ENCODE measurements around the gene CCDC178. TPM values are rescaled to one million over a fixed set of nuclear protein-coding genes. Genes with fewer than 3 reads are reported as not detected.
A peak's percentile ranks its signal among the peaks of the same experiment; 100 is the strongest.
"Not testable (repeated sequence)": the region's sequence is repeated elsewhere in the genome, so short reads cannot be mapped to it uniquely, and the experiment has no call there.

CCDC178 gene
- total RNA-seq, 2 donors from 2014 or later, result 0.33 to 9.9 TPM

DNA sequence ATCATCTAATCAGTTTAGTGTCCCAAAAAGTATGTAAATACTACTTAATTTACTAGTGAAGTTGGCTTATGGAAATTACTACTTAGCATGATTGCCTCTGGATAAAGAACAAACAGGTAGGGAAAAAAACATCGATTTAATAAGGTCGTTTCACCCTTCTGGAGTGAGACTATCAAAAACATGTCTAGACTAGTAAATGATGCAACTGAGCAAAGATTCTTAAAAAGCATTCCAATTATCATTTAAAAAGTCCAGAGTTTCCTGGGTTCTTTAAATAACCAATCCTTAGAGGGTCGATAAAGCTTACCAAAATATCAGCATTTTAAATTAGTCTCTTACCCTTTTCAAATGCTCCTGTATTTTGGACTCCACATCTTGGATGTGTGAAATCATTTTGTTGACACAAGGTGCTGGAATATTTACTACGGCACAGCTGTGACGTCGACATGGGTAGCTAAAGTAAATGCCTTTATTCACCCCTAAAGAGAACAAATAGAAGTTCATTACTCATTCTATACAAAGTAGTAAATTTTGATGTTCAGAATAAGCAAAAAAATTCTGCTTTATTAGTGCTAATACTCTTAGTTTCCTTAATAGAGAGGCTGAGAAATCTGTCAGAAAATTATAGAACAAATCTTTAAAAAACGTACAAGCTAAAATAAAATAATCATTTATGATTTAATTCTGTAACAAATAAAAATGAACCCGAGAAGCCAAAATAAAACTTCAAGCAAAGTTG, 70.6 kb downstream of the CCDC178 start:
- ATAC-seq (peak; percentile 45), DNase-seq (peak in 3 of 4 donors; percentile 16 to 30 (median 29))

DNA sequence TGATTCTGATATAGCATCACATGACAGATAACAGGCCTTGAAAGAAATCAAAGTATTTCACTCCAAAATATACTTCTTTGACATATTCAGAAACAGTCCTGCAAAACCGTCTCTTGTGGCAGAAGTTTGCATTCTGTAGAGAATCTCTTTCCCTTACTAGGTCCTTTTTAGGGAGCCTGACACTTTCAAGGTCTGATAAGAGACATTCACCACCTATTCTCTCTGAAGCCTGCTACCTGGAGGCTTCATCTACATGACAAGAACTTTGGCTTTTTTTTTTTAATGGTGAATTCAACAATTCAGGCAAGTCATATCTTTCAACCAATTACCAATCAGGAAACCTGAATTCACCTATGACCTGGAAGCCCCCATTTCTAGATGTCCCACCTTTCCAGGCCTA, 83.8 kb downstream of the CCDC178 start:
- no peaks in the 10 kb centered on the region for H3K9me3 ChIP-seq
- no peaks in the 10 kb centered on the region for H3K27me3 ChIP-seq
- no peak for ATAC-seq
- no peaks in the 10 kb centered on the region for H3K4me1 ChIP-seq
- intact Hi-C loops (cut with DNase I), result no loop called here
- no peak overlapping the region for H3K27ac ChIP-seq
- no peak overlapping the region for H3K4me3 ChIP-seq
- 56 to 61% methylated on average over 1 of the region's 1 CpG for WGBS, 2 donors
- DNase-seq, result no peak
- TF ChIP-seq, protein P1, sequence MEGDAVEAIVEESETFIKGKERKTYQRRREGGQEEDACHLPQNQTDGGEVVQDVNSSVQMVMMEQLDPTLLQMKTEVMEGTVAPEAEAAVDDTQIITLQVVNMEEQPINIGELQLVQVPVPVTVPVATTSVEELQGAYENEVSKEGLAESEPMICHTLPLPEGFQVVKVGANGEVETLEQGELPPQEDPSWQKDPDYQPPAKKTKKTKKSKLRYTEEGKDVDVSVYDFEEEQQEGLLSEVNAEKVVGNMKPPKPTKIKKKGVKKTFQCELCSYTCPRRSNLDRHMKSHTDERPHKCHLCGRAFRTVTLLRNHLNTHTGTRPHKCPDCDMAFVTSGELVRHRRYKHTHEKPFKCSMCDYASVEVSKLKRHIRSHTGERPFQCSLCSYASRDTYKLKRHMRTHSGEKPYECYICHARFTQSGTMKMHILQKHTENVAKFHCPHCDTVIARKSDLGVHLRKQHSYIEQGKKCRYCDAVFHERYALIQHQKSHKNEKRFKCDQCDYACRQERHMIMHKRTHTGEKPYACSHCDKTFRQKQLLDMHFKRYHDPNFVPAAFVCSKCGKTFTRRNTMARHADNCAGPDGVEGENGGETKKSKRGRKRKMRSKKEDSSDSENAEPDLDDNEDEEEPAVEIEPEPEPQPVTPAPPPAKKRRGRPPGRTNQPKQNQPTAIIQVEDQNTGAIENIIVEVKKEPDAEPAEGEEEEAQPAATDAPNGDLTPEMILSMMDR (IDR thresholded peaks at IDR 0.05), result no peak
- no peak for TF ChIP-seq POLR2A (IDR thresholded peaks at IDR 0.05)
- no peaks in the 10 kb centered on the region for H3K36me3 ChIP-seq (replicated peaks in 1 of 2; ENCODE audit: insufficient read depth in 1 of 2, low read depth in 2 of 2)

More for the DNA sequence above, 70.6 kb downstream of the CCDC178 start:
- no peak for TF ChIP-seq POLR2A (IDR thresholded peaks at IDR 0.05)
- TF ChIP-seq, protein P1 (IDR thresholded peaks at IDR 0.05), result no peak
- H3K4me3 ChIP-seq, result no peak overlapping the region
- H3K9me3 ChIP-seq, result no peaks in the 10 kb centered on the region
- intact Hi-C loops (cut with DNase I), result no loop called here
- 29 to 33% methylated on average over 8 of the region's 8 CpGs for WGBS, 2 donors
- H3K4me1 ChIP-seq, result peaks cover 7% of the 10 kb centered on the region
- no peak overlapping the region for H3K27ac ChIP-seq
- no peaks in the 10 kb centered on the region for H3K36me3 ChIP-seq (replicated peaks in 1 of 2; ENCODE audit: insufficient read depth in 1 of 2, low read depth in 2 of 2)
- no peaks in the 10 kb centered on the region for H3K27me3 ChIP-seq

DNA sequence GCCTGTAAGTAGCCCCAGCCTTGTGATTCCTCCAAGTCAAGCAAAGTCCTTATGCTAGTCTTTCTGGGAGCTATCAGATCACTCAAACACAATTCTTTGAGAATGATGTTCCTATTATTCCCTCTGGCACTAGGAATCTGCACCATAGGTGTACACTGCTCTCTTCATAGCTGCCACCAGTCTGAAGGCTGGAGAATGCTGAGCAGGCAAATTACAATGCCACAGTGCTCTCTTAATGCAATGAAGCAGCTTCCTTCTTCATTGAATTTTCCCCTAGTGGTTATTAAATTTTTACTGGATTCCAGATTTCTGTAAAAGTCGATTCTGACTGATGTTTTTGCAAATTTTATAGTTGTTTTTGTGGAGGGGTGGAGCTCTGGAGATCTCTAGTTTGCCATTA, 84.8 kb downstream of the CCDC178 start:
- H3K27me3 ChIP-seq, result no peaks in the 10 kb centered on the region
- 53 to 54% methylated on average over 1 of the region's 1 CpG for WGBS, 2 donors
- H3K4me3 ChIP-seq, result no peak overlapping the region
- no peak for DNase-seq
- H3K36me3 ChIP-seq (replicated peaks in 1 of 2; ENCODE audit: insufficient read depth in 1 of 2, low read depth in 2 of 2), result no peaks in the 10 kb centered on the region
- H3K27ac ChIP-seq, result no peak overlapping the region
- H3K4me1 ChIP-seq, result no peaks in the 10 kb centered on the region
- no peak for ATAC-seq
- no peaks in the 10 kb centered on the region for H3K9me3 ChIP-seq
- TF ChIP-seq, protein P1 (IDR thresholded peaks at IDR 0.05), result no peak
- TF ChIP-seq POLR2A (IDR thresholded peaks at IDR 0.05), result no peak
- intact Hi-C loops (cut with DNase I), result no loop called here

DNA sequence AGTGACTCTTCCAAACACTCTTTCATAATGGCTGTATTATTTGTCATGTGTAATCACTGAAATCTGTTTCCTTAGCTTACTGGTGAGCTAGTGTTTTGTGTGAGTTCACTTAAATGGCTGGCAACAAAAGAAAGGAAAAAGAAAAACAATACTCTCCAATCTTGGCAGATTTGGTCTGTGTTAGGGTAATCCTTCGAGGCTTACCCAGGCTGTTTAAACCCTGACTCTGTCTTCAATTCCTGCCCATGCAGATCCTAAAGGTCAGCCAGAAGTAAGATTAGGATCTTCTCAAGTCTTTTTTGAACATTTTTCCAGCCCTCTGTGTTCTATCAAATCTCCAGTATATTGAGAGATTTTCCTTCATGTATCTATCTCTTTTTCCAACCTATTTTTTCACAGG, 85.3 kb downstream of the CCDC178 start:
- H3K4me3 ChIP-seq, result no peak overlapping the region
- H3K27me3 ChIP-seq, result no peaks in the 10 kb centered on the region
- 54 to 64% methylated on average over 1 of the region's 1 CpG for WGBS, 2 donors
- no peaks in the 10 kb centered on the region for H3K9me3 ChIP-seq
- H3K36me3 ChIP-seq (replicated peaks in 1 of 2; ENCODE audit: insufficient read depth in 1 of 2, low read depth in 2 of 2), result no peaks in the 10 kb centered on the region
- no peaks in the 10 kb centered on the region for H3K4me1 ChIP-seq
- ATAC-seq (no peak), DNase-seq (no peak)
- no peak overlapping the region for H3K27ac ChIP-seq
- intact Hi-C loops (cut with DNase I), result no loop called here
- TF ChIP-seq, protein P1 (IDR thresholded peaks at IDR 0.05), result no peak
- no peak for TF ChIP-seq POLR2A (IDR thresholded peaks at IDR 0.05)

DNA sequence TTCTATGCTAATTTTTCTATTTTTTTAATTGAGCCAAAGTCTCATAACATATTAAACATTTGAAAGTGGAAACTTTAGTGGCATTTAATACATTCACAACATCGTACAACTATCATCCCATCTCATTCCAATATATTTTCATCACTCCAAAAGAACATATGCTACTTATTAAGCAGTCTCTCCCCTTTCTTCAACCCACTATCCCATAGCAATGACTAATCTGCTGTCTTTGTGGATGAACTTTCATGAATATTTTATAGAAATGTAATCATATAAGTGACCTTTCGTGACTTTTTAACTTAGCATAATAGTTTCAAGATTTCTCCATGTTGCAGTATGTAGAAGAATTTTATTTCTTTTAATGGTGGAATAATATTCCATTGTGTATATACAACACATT, 90.3 kb downstream of the CCDC178 start:
- no peak overlapping the region for H3K4me3 ChIP-seq
- H3K9me3 ChIP-seq, result no peaks in the 10 kb centered on the region
- 68 to 82% methylated on average over 2 of the region's 2 CpGs for WGBS, 2 donors
- H3K36me3 ChIP-seq (replicated peaks in 1 of 2; ENCODE audit: insufficient read depth in 1 of 2, low read depth in 2 of 2), result no peaks in the 10 kb centered on the region
- intact Hi-C loops (cut with DNase I), result no loop called here
- ATAC-seq (no peak), DNase-seq (no peak)
- H3K27ac ChIP-seq, result no peak overlapping the region
- H3K4me1 ChIP-seq, result no peaks in the 10 kb centered on the region
- H3K27me3 ChIP-seq, result no peaks in the 10 kb centered on the region
- TF ChIP-seq, protein P1 (IDR thresholded peaks at IDR 0.05), result no peak
- no peak for TF ChIP-seq POLR2A (IDR thresholded peaks at IDR 0.05)

DNA sequence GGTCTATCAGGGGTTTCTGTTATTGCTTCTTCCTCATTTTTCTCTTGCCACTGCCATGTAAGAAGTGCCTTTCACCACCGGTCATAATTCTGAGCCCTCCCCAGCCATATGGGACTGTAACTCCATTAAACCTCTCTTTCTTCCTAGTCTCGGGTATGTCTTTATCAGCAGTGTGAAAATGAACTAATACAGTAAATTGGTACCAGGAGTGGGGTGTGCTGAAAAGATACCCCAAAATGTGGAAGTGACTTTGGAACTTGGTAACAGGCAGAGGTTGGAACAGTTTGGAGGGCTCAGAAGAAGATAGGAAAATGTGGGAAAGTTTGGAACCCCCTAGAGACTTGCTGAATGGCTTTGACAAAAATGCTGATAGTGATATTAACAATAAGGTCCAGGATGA, 100.8 kb downstream of the CCDC178 start:
- 64 to 68% methylated on average over 2 of the region's 2 CpGs for WGBS, 2 donors
- H3K27me3 ChIP-seq; H3K27ac ChIP-seq; H3K4me3 ChIP-seq; H3K36me3 ChIP-seq (replicated peaks in 1 of 2; ENCODE audit: insufficient read depth in 1 of 2, low read depth in 2 of 2); H3K4me1 ChIP-seq; DNase-seq; ATAC-seq; H3K9me3 ChIP-seq; intact Hi-C loops (cut with DNase I): not testable (repeated sequence)
